Activated naive CD8-positive, alpha-beta T cell treated with anti-CD3 and anti-CD28 coated beads, Interleukin-2, amount 10 ng/mL, durations not matched to agents 7 days and 5 days (primary cell): ENCODE data around the gene METRN. TPM values are rescaled to one million over a fixed set of nuclear protein-coding genes. Genes with fewer than 3 reads are reported as not detected.
"Not testable (repeated sequence)": the region's sequence is repeated elsewhere in the genome, so short reads cannot be mapped to it uniquely, and the experiment has no call there.

Experiments
- ATAC-seq: fragments of 150-1000 bp; cut with Tn5 transposase; one replicate; pipeline ENCODE4 v1.10.0; 2021; ENCODE audit warnings: low read depth, moderate library complexity
- POLR2A ChIA-PET: fragments of 350-600 bp; sonication (Branson Sonifier 250); formaldehyde crosslinking; loops from one replicate; lab custom pipeline; 2021; ENCODE audit warnings: antibody characterized with exemption; lab: Charles Lee
- DNase-seq: peaks from one replicate; pipeline ENCODE4 v3.0.0; 2021
- H3K27ac Mint-ChIP-seq: one replicate; pipeline ENCODE4 v1.8.0; 2022; ENCODE audit warnings: mild to moderate bottlenecking, mixed read lengths
- H3K27me3 Mint-ChIP-seq: one replicate; pipeline ENCODE4 v1.8.0; 2022; ENCODE audit warnings: mild to moderate bottlenecking, moderate library complexity, mixed read lengths
- H3K36me3 Mint-ChIP-seq: one replicate; pipeline ENCODE4 v1.8.0; 2021; ENCODE audit warnings: mild to moderate bottlenecking, mixed read lengths
- H3K4me1 Mint-ChIP-seq: one replicate; pipeline ENCODE4 v1.8.0; 2021; ENCODE audit warnings: mixed read lengths
- H3K4me3 Mint-ChIP-seq: one replicate; pipeline ENCODE4 v1.8.0; 2022; ENCODE audit warnings: mild to moderate bottlenecking, moderate library complexity, mixed read lengths
- H3K9me3 Mint-ChIP-seq: one replicate; pipeline ENCODE4 v1.8.0; 2021; ENCODE audit warnings: mixed read lengths
- total RNA-seq, 2 experiments: library from RNA; stranded (reverse); gene quantifications; one replicate each; pipeline ENCODE4 v1.2.3, GENCODE V29; 2021

The METRN gene
- total RNA-seq, 2 experiments from 2014 or later = 10.0 to 12.4 TPM

GRCh38 chr16:689175-689897, 25.6 kb upstream of the METRN start:
- H3K27ac Mint-ChIP-seq = peak overlapping the region; percentile 81
- ATAC-seq = no peak
- DNase-seq = no peak
- no peaks in the 10 kb centered on the region for H3K36me3 Mint-ChIP-seq
- POLR2A ChIA-PET = interaction anchor here (0.5 to 2.6 kb wide), 11 partner anchors 9 to 162 kb away, joined by 3 to 37 read pairs (median 5); partner anchors contain the start of genes ANTKMT, CAPN15, CHTF18 and METTL26
- peaks cover 9% of the 10 kb centered on the region for H3K4me1 Mint-ChIP-seq
- H3K4me3 Mint-ChIP-seq = peak overlapping the region; percentile 91
- no peaks in the 10 kb centered on the region for H3K9me3 Mint-ChIP-seq
- H3K27me3 Mint-ChIP-seq = peaks cover 10% of the 10 kb centered on the region

- H3K36me3 Mint-ChIP-seq, H3K9me3 Mint-ChIP-seq, POLR2A ChIA-PET, DNase-seq, ATAC-seq: not testable (repeated sequence)
- peaks cover 13% of the 10 kb centered on the region for H3K4me1 Mint-ChIP-seq
- H3K27ac Mint-ChIP-seq = peak overlapping the region; percentile 32
- peak overlapping the region; percentile 91 for H3K4me3 Mint-ChIP-seq
- H3K27me3 Mint-ChIP-seq = peaks cover 12% of the 10 kb centered on the region
Observed at GRCh38 chr16:691242-691641, 23.7 kb upstream of the METRN start.

GRCh38 chr16:692356-693108, 22.4 kb upstream of the METRN start:
- H3K36me3 Mint-ChIP-seq = no peaks in the 10 kb centered on the region
- no peaks in the 10 kb centered on the region for H3K9me3 Mint-ChIP-seq
- peaks cover 13% of the 10 kb centered on the region for H3K4me1 Mint-ChIP-seq
- ATAC-seq (no peak), DNase-seq (no peak)
- H3K4me3 Mint-ChIP-seq = no peak overlapping the region
- POLR2A ChIA-PET = no interaction called here
- H3K27me3 Mint-ChIP-seq = peaks cover 12% of the 10 kb centered on the region
- H3K27ac Mint-ChIP-seq = no peak overlapping the region

GRCh38 chr16:693364-693763, 21.6 kb upstream of the METRN start:
- peaks cover 12% of the 10 kb centered on the region for H3K27me3 Mint-ChIP-seq
- H3K9me3 Mint-ChIP-seq = no peaks in the 10 kb centered on the region
- ATAC-seq (no peak), DNase-seq (no peak)
- POLR2A ChIA-PET = no interaction called here
- no peaks in the 10 kb centered on the region for H3K36me3 Mint-ChIP-seq
- H3K27ac Mint-ChIP-seq = no peak overlapping the region
- H3K4me3 Mint-ChIP-seq = peak overlapping the region; percentile 42
- H3K4me1 Mint-ChIP-seq = peaks cover 13% of the 10 kb centered on the region

DNA sequence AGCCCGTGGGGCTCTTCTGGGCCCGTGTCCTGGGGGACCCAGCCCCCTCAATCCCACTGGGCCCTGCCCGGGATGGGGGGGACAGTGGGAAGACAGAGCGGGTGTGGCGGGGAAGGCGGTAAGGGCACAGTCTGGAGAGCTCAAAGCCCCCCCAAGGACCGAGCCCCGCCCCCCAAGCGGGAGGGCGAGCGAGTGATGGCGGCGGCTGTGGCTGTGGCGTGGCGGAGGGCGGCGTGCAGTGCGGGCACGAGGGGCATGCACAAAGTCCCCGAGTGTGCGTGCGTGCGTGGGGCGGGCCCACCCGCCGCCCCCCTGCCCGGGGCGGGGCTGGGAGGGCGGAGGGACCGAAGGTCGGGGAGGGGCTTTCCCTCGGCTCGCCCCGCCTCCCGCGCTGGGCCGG, 21.2 kb upstream of the METRN start:
- H3K4me3 Mint-ChIP-seq = no peak overlapping the region
- H3K27ac Mint-ChIP-seq = no peak overlapping the region
- no peaks in the 10 kb centered on the region for H3K9me3 Mint-ChIP-seq
- ATAC-seq (no peak), DNase-seq (no peak)
- POLR2A ChIA-PET = no interaction called here
- peaks cover 12% of the 10 kb centered on the region for H3K27me3 Mint-ChIP-seq
- H3K36me3 Mint-ChIP-seq = no peaks in the 10 kb centered on the region
- peaks cover 12% of the 10 kb centered on the region for H3K4me1 Mint-ChIP-seq

DNA sequence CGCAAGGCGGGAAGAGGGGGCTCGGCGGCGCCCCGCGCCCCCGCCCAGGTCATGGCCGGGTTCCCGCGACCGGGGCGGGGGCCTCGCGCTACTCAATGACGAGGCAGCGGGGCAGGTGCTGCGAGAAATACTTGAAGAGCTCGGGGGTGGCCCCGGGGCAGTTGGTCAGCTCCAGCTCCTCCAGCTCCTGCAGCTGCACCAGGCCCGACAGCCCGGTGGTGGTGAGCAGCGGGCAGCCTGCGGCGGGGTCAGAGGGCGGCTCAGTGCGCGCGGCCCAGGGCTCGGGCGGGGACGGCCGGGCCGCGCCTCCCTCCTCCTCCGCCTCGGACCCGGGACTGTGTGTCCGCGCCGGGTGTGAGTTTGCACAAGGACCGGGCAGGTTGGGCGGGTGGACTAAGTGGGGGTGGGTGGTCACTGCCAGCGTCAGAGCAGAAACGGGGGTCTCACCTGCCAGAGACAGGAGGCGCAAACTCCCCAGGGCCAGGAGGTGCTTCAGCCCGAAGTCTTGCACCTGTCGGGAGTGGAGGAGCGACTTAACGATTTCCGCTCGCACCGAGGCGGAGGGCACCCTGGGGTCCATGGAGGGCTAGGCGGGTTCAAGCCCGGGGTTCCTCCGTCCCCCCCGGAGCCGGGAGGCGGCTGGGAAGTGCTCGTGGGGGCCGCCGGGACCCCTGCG, 20.6 kb upstream of the METRN start:
- DNase-seq = no peak
- Mint-ChIP-seq H3K4me3 (peak overlapping the region; percentile 50), H3K36me3 (no peaks in the 10 kb centered on the region), H3K4me1 (peaks cover 10% of the 10 kb centered on the region), H3K9me3 (no peaks in the 10 kb centered on the region), H3K27me3 (peaks cover 12% of the 10 kb centered on the region), H3K27ac (no peak overlapping the region)
- ATAC-seq = no peak
- POLR2A ChIA-PET = interaction anchor here (1.8 to 2.3 kb wide), 4 partner anchors 10 to 46 kb away, joined by 6 to 11 read pairs (median 11); partner anchors contain the start of genes ANTKMT, CIAO3, JMJD8 and METRN

GRCh38 chr16:694863-695354, 20.0 kb upstream of the METRN start:
- no peak overlapping the region for H3K27ac Mint-ChIP-seq

GRCh38 chr16:695355-696089, 19.4 kb upstream of the METRN start:
- Mint-ChIP-seq H3K27ac (peak overlapping the region; percentile 74), H3K4me1 (peaks cover 6% of the 10 kb centered on the region), H3K36me3 (no peaks in the 10 kb centered on the region), H3K4me3 (peak overlapping the region; percentile 77), H3K9me3 (no peaks in the 10 kb centered on the region), H3K27me3 (peaks cover 15% of the 10 kb centered on the region)
- ATAC-seq (peak; percentile 70), DNase-seq (peak; percentile 82)
- POLR2A ChIA-PET = interaction anchor here (0.7 to 2.3 kb wide), 9 partner anchors 11 to 93 kb away, joined by 3 to 11 read pairs (median 6); partner anchors contain the start of genes ANTKMT, CCDC78, CHTF18 and CIAO3

More at GRCh38 chr16:694863-695354, 20.0 kb upstream of the METRN start:
- peak overlapping the region; percentile 48 for H3K4me3 Mint-ChIP-seq
- no peaks in the 10 kb centered on the region for H3K9me3 Mint-ChIP-seq
- H3K27me3 Mint-ChIP-seq = peaks cover 12% of the 10 kb centered on the region
- H3K4me1 Mint-ChIP-seq = peaks cover 8% of the 10 kb centered on the region
- POLR2A ChIA-PET = interaction anchor here (1.0 to 2.3 kb wide), 8 partner anchors 11 to 94 kb away, joined by 4 to 11 read pairs (median 8); partner anchors contain the start of genes ANTKMT, CCDC78, CHTF18 and CIAO3
- DNase-seq = no peak
- H3K36me3 Mint-ChIP-seq = no peaks in the 10 kb centered on the region
- no peak for ATAC-seq

DNA sequence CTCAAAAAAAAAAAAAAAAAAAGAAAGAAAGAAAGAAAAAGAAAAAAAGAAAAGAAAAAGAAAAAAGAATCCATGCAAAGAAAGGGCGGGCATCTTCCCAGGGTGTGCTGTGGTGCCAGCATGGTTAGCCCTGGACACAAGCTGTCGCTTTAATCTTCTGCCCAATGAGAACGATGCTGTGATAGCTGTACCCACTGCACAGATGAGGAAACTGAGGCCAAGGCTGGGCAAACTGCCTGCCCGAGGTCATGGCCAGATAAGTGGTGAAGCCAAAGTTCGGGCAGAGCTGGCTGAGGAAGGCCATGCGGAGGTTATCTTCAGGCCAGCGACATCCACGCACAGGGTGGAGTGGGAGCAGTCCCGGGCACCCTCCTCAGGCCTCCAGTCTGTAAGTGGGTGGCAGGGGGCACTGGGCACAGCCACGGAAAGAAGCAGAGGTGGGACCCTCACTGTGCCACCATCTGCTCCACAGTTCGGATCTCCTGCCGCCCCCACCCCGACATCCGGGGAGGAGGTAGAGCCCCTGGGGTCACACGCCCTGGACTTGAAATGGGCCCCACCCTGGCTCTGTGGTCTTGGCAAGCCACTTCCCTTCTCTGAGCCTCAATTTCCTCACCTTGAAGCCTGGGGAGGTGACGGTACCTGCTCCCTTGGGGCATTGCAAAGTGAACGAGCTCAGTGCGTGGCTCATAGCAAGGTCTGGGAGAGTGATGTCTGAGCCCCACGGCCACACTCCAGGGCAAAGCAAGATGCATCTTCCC, 15.8 kb upstream of the METRN start:
- Mint-ChIP-seq H3K27ac (no peak overlapping the region), H3K36me3 (no peaks in the 10 kb centered on the region), H3K4me1 (peaks cover 6% of the 10 kb centered on the region), H3K27me3 (peaks cover 17% of the 10 kb centered on the region), H3K4me3 (peak overlapping the region; percentile 6), H3K9me3 (no peaks in the 10 kb centered on the region)
- DNase-seq (no peak), ATAC-seq (no peak)
- POLR2A ChIA-PET = interaction anchor here (0.7 to 1.1 kb wide), 2 partner anchors 9 to 19 kb away, joined by 3 to 6 read pairs; partner anchors contain the start of gene WDR24

GRCh38 chr16:700684-701584, 14.0 kb upstream of the METRN start:
- H3K4me1 Mint-ChIP-seq = peaks cover 3% of the 10 kb centered on the region
- H3K27ac Mint-ChIP-seq = no peak overlapping the region
- ATAC-seq = peak; percentile 54
- no peak overlapping the region for H3K4me3 Mint-ChIP-seq
- POLR2A ChIA-PET = no interaction called here
- H3K36me3 Mint-ChIP-seq = no peaks in the 10 kb centered on the region
- peak; percentile 83 for DNase-seq
- peaks cover 17% of the 10 kb centered on the region for H3K27me3 Mint-ChIP-seq
- H3K9me3 Mint-ChIP-seq = no peaks in the 10 kb centered on the region

GRCh38 chr16:702341-702740, 12.6 kb upstream of the METRN start:
- peaks cover 3% of the 10 kb centered on the region for H3K4me1 Mint-ChIP-seq
- no peaks in the 10 kb centered on the region for H3K36me3 Mint-ChIP-seq
- no peak overlapping the region for H3K27ac Mint-ChIP-seq
- ATAC-seq = no peak
- no peaks in the 10 kb centered on the region for H3K9me3 Mint-ChIP-seq
- peaks cover 29% of the 10 kb centered on the region for H3K27me3 Mint-ChIP-seq
- no peak overlapping the region for H3K4me3 Mint-ChIP-seq
- POLR2A ChIA-PET = no interaction called here
- DNase-seq = no peak
